Suprapubic skin (tissue), 4 donors: ENCODE data around the gene NOTCH4.

Experiments
- CTCF ChIP-seq, 2 donors: fragments of 200-600 bp in 1 of 2; fragments of 450-650 bp in 1 of 2; sonication (generic) in 1 of 2; IDR thresholded peaks; one replicate each; pipeline ENCODE4 v1.5.1; 2016 to 2019; ENCODE audit warnings: antibody characterized with exemption in 2 of 2, mild to moderate bottlenecking in 1 of 2, moderate library complexity in 1 of 2
- POLR2A ChIP-seq, 2 donors: fragments of 450-650 bp; IDR thresholded peaks; one replicate each; pipeline ENCODE4 v1.6.1; 2017; ENCODE audit warnings: antibody characterized with exemption in 2 of 2, mild to moderate bottlenecking in 2 of 2, moderate library complexity in 2 of 2
- POLR2AphosphoS5 ChIP-seq, 3 donors: sonication (generic); formaldehyde crosslinking; IDR thresholded peaks; one replicate each; pipeline ENCODE4 v1.6.1; 2017; ENCODE audit warnings: antibody characterized with exemption in 3 of 3

GRCh38 chr6:32178547-32179440 lies 45.1 kb downstream of the NOTCH4 start:
- TF ChIP-seq CTCF (IDR thresholded peaks at IDR 0.05) (no peak), POLR2A (IDR thresholded peaks at IDR 0.05) (no peak), POLR2AphosphoS5 (IDR thresholded peaks at IDR 0.05) (no peak)
